Endothelial cell of umbilical vein (primary cell): ENCODE measurements around the gene PPHLN1. TPM values are rescaled to one million over a fixed set of nuclear protein-coding genes. Genes with fewer than 3 reads are reported as not detected.

Experiments used
- BruUV-seq: library from RNA; stranded (reverse); fragments of 400-500 nt; replicated peaks from 2 replicates; lab custom pipeline; 2021; lab: Mats Ljungman, UMichigan
- CTCF ChIA-PET: fragments of 300-600, 350-600 bp; sonication (Branson Sonifier 250); formaldehyde crosslinking; loops from one replicate; lab custom pipeline; 2021; ENCODE audit warnings: antibody characterized with exemption, inconsistent platforms; lab: Charles Lee
- POLR2A ChIA-PET: fragments of 300-600, 350-600 bp; sonication (Branson Sonifier 250); formaldehyde crosslinking; loops from one replicate; lab custom pipeline; 2021; ENCODE audit warnings: antibody characterized with exemption, inconsistent platforms; lab: Charles Lee
- DNase-seq: peaks from one replicate; pipeline ENCODE4 v3.0.0-alpha.2; 2011; ENCODE audit warnings: low read depth, low spot score
- FAIRE-seq: peaks from 2 replicates; lab custom pipeline; 2011; peaks lifted over from hg19 to GRCh38; lab: Jason Lieb, UNC
- H2AFZ ChIP-seq: 2 replicates; pipeline ENCODE4 v1.6.0; 2012; ENCODE audit warnings: low read depth, low read length, control low read depth, inconsistent platforms
- H3K27ac ChIP-seq: 2 replicates; pipeline ENCODE4 v1.5.1; 2011; ENCODE audit warnings: low read depth, mild to moderate bottlenecking, control low read depth, low read length, moderate library complexity; ENCODE audit not compliant: insufficient read depth
- H3K27me3 ChIP-seq, 2 experiments: 2 replicates each; pipeline versions ENCODE4 v1.6.0 to v1.6.1; 2011; ENCODE audit warnings: low read length in 2 of 2, mixed read lengths in 1 of 2; ENCODE audit not compliant: control insufficient read depth in 2 of 2, insufficient read depth in 2 of 2
- H3K36me3 ChIP-seq, 2 experiments: 2 replicates in 1 of 2; 3 replicates in 1 of 2; pipeline ENCODE4 v1.5.1; 2011; ENCODE audit warnings: low read length in 2 of 2, mild to moderate bottlenecking in 1 of 2, moderate library complexity in 1 of 2; ENCODE audit not compliant: control insufficient read depth in 2 of 2, insufficient read depth in 2 of 2; ENCODE audit errors: extremely low read depth in 1 of 2
- H3K4me1 ChIP-seq: 3 replicates; pipeline ENCODE4 v1.5.1; 2011; ENCODE audit warnings: mild to moderate bottlenecking, low read length; ENCODE audit not compliant: control insufficient read depth, insufficient read depth; ENCODE audit errors: extremely low read depth
- H3K4me2 ChIP-seq: 2 replicates; pipeline ENCODE4 v1.6.1; 2011; ENCODE audit warnings: low read length, control low read depth, mixed read lengths; ENCODE audit not compliant: insufficient read depth
- H3K4me3 ChIP-seq, 3 experiments: fragments of 200-600 bp in 1 of 3; sonication (generic), shearing (Covaris generic) in 1 of 3; replicated peaks in 1 of 3; 2 replicates each; pipeline ENCODE4 v1.5.1; 2011 to 2016; ENCODE audit warnings: control low read depth in 3 of 3, low read length in 3 of 3, mild to moderate bottlenecking in 2 of 3, inconsistent platforms in 1 of 3, low read depth in 1 of 3, moderate library complexity in 1 of 3; ENCODE audit not compliant: insufficient read depth in 1 of 3
- H3K79me2 ChIP-seq: 2 replicates; pipeline ENCODE4 v1.6.0; 2012; ENCODE audit warnings: low read length, inconsistent platforms; ENCODE audit not compliant: control insufficient read depth, insufficient read depth
- H3K9ac ChIP-seq: replicated peaks from 2 replicates; pipeline ENCODE3; 2011; ENCODE audit warnings: low read length, control low read depth; ENCODE audit not compliant: insufficient read depth; ENCODE audit errors: extremely low read depth
- H3K9me1 ChIP-seq: replicated peaks from 3 replicates; pipeline ENCODE4 v1.6.0; 2011; ENCODE audit warnings: mild to moderate bottlenecking, low read length; ENCODE audit not compliant: control insufficient read depth, insufficient read depth; ENCODE audit errors: extremely low read depth
- H3K9me3 ChIP-seq: replicated peaks from 2 replicates; pipeline ENCODE4 v1.5.1; 2012; ENCODE audit warnings: low read length, inconsistent platforms; ENCODE audit not compliant: control insufficient read depth, insufficient read depth
- H4K20me1 ChIP-seq: replicated peaks from 2 replicates; pipeline ENCODE3; 2011; ENCODE audit warnings: mild to moderate bottlenecking, low read length; ENCODE audit not compliant: control insufficient read depth, insufficient read depth; ENCODE audit errors: extremely low read depth
- EZH2 ChIP-seq: IDR thresholded peaks from 2 replicates; pipeline ENCODE4 v1.6.1; 2012; ENCODE audit warnings: borderline replicate concordance, low read depth, mild to moderate bottlenecking, moderate library complexity, low read length, inconsistent platforms; ENCODE audit not compliant: severe bottlenecking
- FOS ChIP-seq: IDR thresholded peaks from 2 replicates; pipeline ENCODE4 v1.6.1; 2011; ENCODE audit warnings: mild to moderate bottlenecking, low read length, moderate library complexity, borderline replicate concordance; ENCODE audit not compliant: insufficient read depth
- GATA2 ChIP-seq: IDR thresholded peaks from 2 replicates; pipeline ENCODE4 v1.7.0; 2011; ENCODE audit warnings: low read depth, mild to moderate bottlenecking, moderate library complexity, mixed read lengths, low read length; ENCODE audit not compliant: insufficient read length, insufficient read depth
- JUN ChIP-seq: IDR thresholded peaks from 2 replicates; pipeline ENCODE4 v1.6.1; 2011; ENCODE audit warnings: borderline replicate concordance, low read depth; ENCODE audit not compliant: insufficient read length, insufficient read depth
- MYC ChIP-seq: IDR thresholded peaks from one replicate; pipeline ENCODE4 v1.6.1; 2011; ENCODE audit warnings: mild to moderate bottlenecking, low read depth, low read length
- POLR2A ChIP-seq: IDR thresholded peaks from 2 replicates; pipeline ENCODE4 v1.6.1; 2012; ENCODE audit warnings: low read depth, mild to moderate bottlenecking, control low read depth, low read length
- POLR2AphosphoS5 ChIP-seq: IDR thresholded peaks from 2 replicates; pipeline ENCODE4 v1.6.1; 2012; ENCODE audit warnings: low read depth, mild to moderate bottlenecking, control low read depth, low read length, moderate library complexity; ENCODE audit not compliant: insufficient read depth
- dilution Hi-C: fragments of 300-500 bp; cut with MboI; formaldehyde crosslinking; loops from one replicate; pipeline ENCODE4 v1.15.0; 2019; ENCODE audit warnings: low sequenced_read_pairs; ENCODE audit not compliant: extremely low pct_ligation_motif_present
- intact Hi-C: fragments of 100-400 bp; cut with micrococcal nuclease; formaldehyde crosslinking; loops from one replicate; pipeline ENCODE4 v1.10.0; 2022
- polyA plus RNA-seq, 4 experiments: library from polyadenylated mRNA; depleted of rRNA in 3 of 4; stranded (reverse) in 3 of 4; unstranded in 1 of 4; fragments of >200 nt; gene quantifications; 2 replicates each; pipeline versions ENCODE4 v1.2.1 to v1.2.3, GENCODE V29; 2011 to 2012; ENCODE audit warnings: missing spikeins in 1 of 4
- total RNA-seq: library from RNA; stranded (reverse); gene quantifications from 2 replicates; pipeline ENCODE4 v1.2.3, GENCODE V29; 2021
- TF ChIP-seq, protein P1 (sequence below), 2 donors: IDR thresholded peaks; 1 replicate in 1 of 2; 2 replicates in 1 of 2; pipeline ENCODE4 v1.5.1; 2011; ENCODE audit warnings: low read length in 2 of 2, mild to moderate bottlenecking in 2 of 2, moderate library complexity in 2 of 2, control low read depth in 1 of 2, inconsistent platforms in 1 of 2, low read depth in 1 of 2; ENCODE audit not compliant: insufficient read depth in 1 of 2; ENCODE audit errors: extremely low read depth in 1 of 2
- TF ChIP-seq, protein P2 (sequence below): IDR thresholded peaks from 2 replicates; pipeline ENCODE4 v1.6.1; 2011; ENCODE audit not compliant: insufficient read depth, insufficient read length

Gene PPHLN1
- total and polyA plus RNA-seq, 2 donors (not counting 3 experiments of a cell fraction or from before 2014, with no cell fraction given), result 23.4 to 62.2 TPM

DNA sequence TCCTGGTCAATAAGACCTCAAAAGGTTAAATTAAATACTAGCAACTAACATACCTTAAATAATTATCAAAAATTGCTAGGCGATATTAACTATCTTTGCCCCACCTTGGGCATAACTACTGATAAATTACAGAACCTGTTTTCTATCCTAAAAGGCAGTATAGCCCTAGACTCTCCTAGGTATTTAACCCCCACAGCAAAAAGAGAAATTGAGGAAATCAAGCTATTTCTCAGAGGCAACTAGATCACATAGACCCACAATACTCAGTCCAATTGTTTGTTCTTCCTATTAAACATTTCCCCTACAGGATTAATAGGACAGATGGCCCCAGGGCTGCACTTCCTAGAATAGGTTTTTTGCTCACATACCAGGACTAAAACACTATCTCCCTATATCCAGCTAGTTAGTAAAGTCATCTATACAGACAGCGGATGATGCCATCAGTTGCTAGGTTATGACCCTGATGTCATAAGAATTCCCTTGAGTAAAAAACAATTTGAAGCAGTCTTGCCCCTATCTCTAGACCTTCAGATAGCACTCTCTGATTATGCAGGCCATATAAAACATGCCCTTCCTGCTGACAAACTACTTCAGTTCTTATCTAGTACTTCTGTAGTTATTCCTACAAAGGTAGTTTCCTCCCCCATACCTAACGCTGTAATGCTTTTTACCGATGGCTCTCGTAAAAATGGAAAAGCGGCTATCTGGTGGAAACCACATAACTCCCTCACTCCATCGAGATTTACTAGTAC is 118.4 kb downstream of the PPHLN1 start:
- BruUV-seq, result no TSS peak

DNA sequence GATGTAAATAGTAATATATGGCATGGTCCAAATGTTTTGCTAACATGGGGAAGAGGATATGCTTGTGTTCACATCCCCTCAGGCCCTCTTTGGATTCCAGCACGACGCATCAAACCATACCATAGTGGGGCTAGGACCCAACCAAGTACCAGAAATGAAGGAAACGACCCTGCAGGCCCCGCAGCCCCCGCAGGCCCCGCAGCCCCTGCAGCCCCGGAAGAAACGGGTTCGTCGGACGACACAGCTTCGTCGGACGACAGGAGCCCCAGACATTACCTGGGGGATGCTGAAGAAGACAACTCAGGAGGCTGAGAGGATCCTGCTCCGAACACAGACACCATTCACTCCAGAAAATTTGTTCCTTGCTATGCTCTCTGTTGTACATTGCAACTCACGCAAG is 119.9 kb downstream of the PPHLN1 start:
- Histone ChIP-seq H3K4me3 (no peak overlapping the region), H3K9me3 (no peaks in the 10 kb centered on the region), H3K9ac (no peak overlapping the region), H3K79me2 (no peaks in the 10 kb centered on the region), H3K27ac (no peak overlapping the region), H2AFZ (no peak overlapping the region), H3K27me3 (no peaks in the 10 kb centered on the region), H4K20me1 (no peaks in the 10 kb centered on the region), H3K4me2 (no peak overlapping the region), H3K9me1 (no peaks in the 10 kb centered on the region), H3K4me1 (peaks cover 34% of the 10 kb centered on the region), H3K36me3 (peaks cover 2 to 5% of the 10 kb centered on the region in 2 experiments)
- no peak for DNase-seq
- no peak for FAIRE-seq
- TF ChIP-seq POLR2AphosphoS5 (no peak), FOS (no peak), POLR2A (no peak), GATA2 (no peak), JUN (no peak), EZH2 (no peak), MYC (no peak)
- TF ChIP-seq, protein P1, sequence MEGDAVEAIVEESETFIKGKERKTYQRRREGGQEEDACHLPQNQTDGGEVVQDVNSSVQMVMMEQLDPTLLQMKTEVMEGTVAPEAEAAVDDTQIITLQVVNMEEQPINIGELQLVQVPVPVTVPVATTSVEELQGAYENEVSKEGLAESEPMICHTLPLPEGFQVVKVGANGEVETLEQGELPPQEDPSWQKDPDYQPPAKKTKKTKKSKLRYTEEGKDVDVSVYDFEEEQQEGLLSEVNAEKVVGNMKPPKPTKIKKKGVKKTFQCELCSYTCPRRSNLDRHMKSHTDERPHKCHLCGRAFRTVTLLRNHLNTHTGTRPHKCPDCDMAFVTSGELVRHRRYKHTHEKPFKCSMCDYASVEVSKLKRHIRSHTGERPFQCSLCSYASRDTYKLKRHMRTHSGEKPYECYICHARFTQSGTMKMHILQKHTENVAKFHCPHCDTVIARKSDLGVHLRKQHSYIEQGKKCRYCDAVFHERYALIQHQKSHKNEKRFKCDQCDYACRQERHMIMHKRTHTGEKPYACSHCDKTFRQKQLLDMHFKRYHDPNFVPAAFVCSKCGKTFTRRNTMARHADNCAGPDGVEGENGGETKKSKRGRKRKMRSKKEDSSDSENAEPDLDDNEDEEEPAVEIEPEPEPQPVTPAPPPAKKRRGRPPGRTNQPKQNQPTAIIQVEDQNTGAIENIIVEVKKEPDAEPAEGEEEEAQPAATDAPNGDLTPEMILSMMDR (IDR thresholded peaks at IDR 0.05; ENCODE audit: extremely low read depth in 1 of 2, insufficient read depth in 1 of 2, low read depth in 1 of 2, low read length in 2 of 2), result no peak
- TF ChIP-seq, protein P2, sequence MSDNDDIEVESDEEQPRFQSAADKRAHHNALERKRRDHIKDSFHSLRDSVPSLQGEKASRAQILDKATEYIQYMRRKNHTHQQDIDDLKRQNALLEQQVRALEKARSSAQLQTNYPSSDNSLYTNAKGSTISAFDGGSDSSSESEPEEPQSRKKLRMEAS, result no peak
- CTCF ChIA-PET, result interaction anchor here (2.2 kb wide), 1 partner anchor 17 kb away, joined by 6 read pairs; no protein-coding TSS in a partner anchor
- intact Hi-C loops, result loop anchor here (2.0 kb wide), 1 partner anchor 49 kb away; no protein-coding TSS in a partner anchor
- POLR2A ChIA-PET, result no interaction called here
- BruUV-seq, result no TSS peak
- dilution Hi-C loops, result no loop called here

More for the DNA sequence above, 118.4 kb downstream of the PPHLN1 start:
- no peaks in the 10 kb centered on the region for H3K9me1 ChIP-seq
- no peak overlapping the region for H3K4me2 ChIP-seq
- H4K20me1 ChIP-seq, result no peaks in the 10 kb centered on the region
- peaks cover 27% of the 10 kb centered on the region for H3K4me1 ChIP-seq
- no peak overlapping the region for H3K4me3 ChIP-seq
- intact Hi-C loops (no loop called here), dilution Hi-C loops (no loop called here)
- H3K27me3 ChIP-seq, result no peaks in the 10 kb centered on the region
- no peak overlapping the region for H3K27ac ChIP-seq
- no peak overlapping the region for H2AFZ ChIP-seq
- POLR2A ChIA-PET, result no interaction called here
- H3K9me3 ChIP-seq, result no peaks in the 10 kb centered on the region
- H3K9ac ChIP-seq, result no peak overlapping the region
- no peak for DNase-seq
- FAIRE-seq, result no peak
- H3K79me2 ChIP-seq, result no peaks in the 10 kb centered on the region
- no peak for TF ChIP-seq EZH2
- TF ChIP-seq POLR2AphosphoS5, result no peak
- TF ChIP-seq, protein P2, result no peak
- peaks cover 2 to 5% of the 10 kb centered on the region in 2 experiments for H3K36me3 ChIP-seq
- CTCF ChIA-PET, result interaction anchor here (1.1 to 2.2 kb wide), 2 partner anchors 15 to 23 kb away, joined by 3 to 6 read pairs; no protein-coding TSS in a partner anchor
